AG20443 (cell line): ENCODE data around the gene MAP2K5.

Source experiments
- DNase-seq: peaks from one replicate; pipeline ENCODE4 v3.0.0; 2012; ENCODE audit warnings: low spot score, mixed read lengths

MAP2K5 gene

GRCh38 chr15:67542420-67543347, at the start of gene MAP2K5:
MAP2K5 (plus strand) TSS chr15:67542703; CDS start chr15:67543336, 633 bp downstream.
- peak; percentile 92 for DNase-seq

- DNase-seq: no peak
These were observed 46.9 kb upstream of the MAP2K5 start for GRCh38 chr15:67495585-67495984.

- DNase-seq: peak; percentile 39
These were observed 41.2 kb upstream of the MAP2K5 start for GRCh38 chr15:67501177-67501835.

- DNase-seq: peak; percentile 14
These were observed 40.6 kb upstream of the MAP2K5 start for GRCh38 chr15:67501836-67502461.

GRCh38 chr15:67504056-67504455, 38.4 kb upstream of the MAP2K5 start:
- peak; percentile 14 for DNase-seq

GRCh38 chr15:67504796-67505195, 37.7 kb upstream of the MAP2K5 start:
- peak; percentile 71 for DNase-seq

GRCh38 chr15:67505675-67506572, 36.6 kb upstream of the MAP2K5 start:
- DNase-seq: no peak

- no peak for DNase-seq
These were observed 35.4 kb upstream of the MAP2K5 start for GRCh38 chr15:67506775-67507747.

- no peak for DNase-seq
These were observed 34.1 kb upstream of the MAP2K5 start for GRCh38 chr15:67508407-67508806.

GRCh38 chr15:67509918-67510317, 32.6 kb upstream of the MAP2K5 start:
- DNase-seq: no peak

GRCh38 chr15:67510597-67511190, 31.8 kb upstream of the MAP2K5 start:
- peak; percentile 75 for DNase-seq

- DNase-seq: no peak
These were observed 30.9 kb upstream of the MAP2K5 start for GRCh38 chr15:67511606-67512005.

GRCh38 chr15:67512140-67512539, 30.4 kb upstream of the MAP2K5 start:
- DNase-seq: no peak

- DNase-seq: no peak
These were observed 29.4 kb upstream of the MAP2K5 start for GRCh38 chr15:67512933-67513714.

GRCh38 chr15:67515090-67515489, 27.4 kb upstream of the MAP2K5 start:
- no peak for DNase-seq

- DNase-seq: no peak
These were observed 26.9 kb upstream of the MAP2K5 start for GRCh38 chr15:67515557-67515956.

- DNase-seq: peak; percentile 11
These were observed 22.0 kb upstream of the MAP2K5 start for GRCh38 chr15:67520321-67521028.

- peak; percentile 99 for DNase-seq
These were observed 21.3 kb upstream of the MAP2K5 start, which contains the start of gene C15orf61 for GRCh38 chr15:67521029-67521782. C15orf61 (plus strand) TSS chr15:67521131; CDS start chr15:67521249, 118 bp downstream.
